Activated CD4-positive, alpha-beta T cell treated with anti-CD3 and anti-CD28 coated beads, Interleukin-2, amount 50 U/mL, for 4 hours (primary cell): ENCODE results near the gene LOXL4.

Source experiments
- DNase-seq, 2 experiments: peaks; one replicate each; pipeline ENCODE4 v3.0.0-alpha.2; 2020

The LOXL4 gene

DNA sequence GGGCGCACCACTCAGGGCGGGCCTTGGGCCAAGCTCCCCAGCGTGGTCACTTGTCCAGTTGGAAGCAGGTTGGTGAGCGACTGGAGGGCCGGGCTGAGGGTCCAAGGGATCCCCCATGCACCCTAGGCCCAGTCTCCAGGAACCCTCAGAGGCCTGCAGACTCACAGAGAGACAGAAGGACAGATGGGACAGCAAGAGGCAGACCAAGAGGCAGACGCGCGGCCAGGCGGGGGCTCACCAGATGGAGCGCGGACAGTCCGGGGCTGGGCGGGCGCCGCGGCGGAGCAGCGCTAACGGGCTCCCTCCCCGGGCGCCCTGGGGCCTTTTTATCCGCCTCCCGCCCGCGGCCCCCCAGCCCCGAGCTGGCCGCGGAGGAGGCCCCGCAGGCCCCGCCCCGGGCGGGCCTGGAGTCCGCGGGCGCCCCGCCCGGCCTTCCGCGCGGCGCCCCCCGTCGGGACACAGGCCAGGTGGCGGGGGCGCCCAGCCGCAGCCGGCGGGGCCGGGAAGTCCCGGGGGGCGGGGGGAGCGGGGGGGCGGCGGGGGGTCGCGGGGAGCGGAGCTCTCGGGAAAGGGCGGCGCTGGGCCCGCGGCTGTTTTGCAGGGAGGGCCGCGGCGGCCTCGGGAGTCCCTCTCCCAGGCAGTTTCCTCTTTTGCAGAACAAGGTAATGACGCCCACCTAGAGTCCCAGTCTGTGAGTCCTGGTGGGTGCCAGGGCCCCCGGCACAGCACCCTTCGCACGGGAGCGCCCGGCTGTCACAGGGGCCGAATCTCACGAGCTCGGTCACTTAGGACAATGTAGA, at the start of gene LOXL4:
LOXL4 (minus strand) TSS at position 301 of the 800 bp plus-strand sequence. CDS start 5,175 bp downstream, outside the sequence.
- no peak for DNase-seq

GRCh38 chr10:98316661-98317060, 48.7 kb upstream of the LOXL4 start:
- DNase-seq: no peak

- no peak for DNase-seq
These were observed 48.2 kb upstream of the LOXL4 start for GRCh38 chr10:98316170-98316569.

GRCh38 chr10:98314532-98315284, 46.7 kb upstream of the LOXL4 start:
- no peak for DNase-seq

DNA sequence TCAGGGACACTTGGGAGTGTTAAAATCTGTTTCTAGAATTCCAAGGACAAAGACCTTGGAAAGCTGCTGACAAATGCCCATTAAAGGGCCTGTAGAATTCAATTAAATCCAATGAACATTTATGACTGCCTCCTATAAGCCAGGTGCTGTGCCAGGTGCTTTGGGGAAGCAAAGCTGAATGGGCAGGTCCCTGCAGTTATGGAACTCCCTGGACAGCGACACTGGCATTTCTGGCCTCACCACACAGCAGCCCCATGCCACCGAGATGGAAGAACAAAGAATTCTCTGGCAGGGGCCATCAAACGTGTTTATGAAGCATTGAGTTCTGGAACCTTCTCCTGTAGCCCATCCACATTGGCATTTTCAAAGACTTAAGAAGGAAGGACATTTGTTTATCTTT, 45.6 kb upstream of the LOXL4 start:
- no peak for DNase-seq

DNA sequence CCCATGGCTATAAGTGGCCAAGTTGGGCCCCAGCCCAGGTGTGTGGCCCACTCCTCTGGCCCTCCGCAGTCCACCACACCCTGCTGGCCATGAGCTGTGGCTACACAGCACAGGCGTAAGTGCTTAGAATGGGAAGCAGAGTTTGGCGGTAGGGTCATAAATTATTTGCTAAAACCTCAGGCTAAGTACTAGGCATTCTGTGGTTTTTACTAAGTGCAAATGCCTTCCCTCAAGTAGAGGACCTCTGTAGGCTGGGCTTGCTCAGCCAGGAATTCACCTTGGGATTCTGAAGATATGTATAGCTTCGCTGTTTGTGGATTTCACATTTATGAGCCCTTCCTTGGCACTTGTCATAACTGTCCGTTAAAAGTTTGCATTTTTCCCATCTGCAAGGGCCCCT, 44.8 kb upstream of the LOXL4 start:
- no peak for DNase-seq

- DNase-seq: no peak
These were observed 44.4 kb upstream of the LOXL4 start for GRCh38 chr10:98312349-98312748.

- no peak for DNase-seq
These were observed 42.7 kb upstream of the LOXL4 start for GRCh38 chr10:98310701-98311100.

DNA sequence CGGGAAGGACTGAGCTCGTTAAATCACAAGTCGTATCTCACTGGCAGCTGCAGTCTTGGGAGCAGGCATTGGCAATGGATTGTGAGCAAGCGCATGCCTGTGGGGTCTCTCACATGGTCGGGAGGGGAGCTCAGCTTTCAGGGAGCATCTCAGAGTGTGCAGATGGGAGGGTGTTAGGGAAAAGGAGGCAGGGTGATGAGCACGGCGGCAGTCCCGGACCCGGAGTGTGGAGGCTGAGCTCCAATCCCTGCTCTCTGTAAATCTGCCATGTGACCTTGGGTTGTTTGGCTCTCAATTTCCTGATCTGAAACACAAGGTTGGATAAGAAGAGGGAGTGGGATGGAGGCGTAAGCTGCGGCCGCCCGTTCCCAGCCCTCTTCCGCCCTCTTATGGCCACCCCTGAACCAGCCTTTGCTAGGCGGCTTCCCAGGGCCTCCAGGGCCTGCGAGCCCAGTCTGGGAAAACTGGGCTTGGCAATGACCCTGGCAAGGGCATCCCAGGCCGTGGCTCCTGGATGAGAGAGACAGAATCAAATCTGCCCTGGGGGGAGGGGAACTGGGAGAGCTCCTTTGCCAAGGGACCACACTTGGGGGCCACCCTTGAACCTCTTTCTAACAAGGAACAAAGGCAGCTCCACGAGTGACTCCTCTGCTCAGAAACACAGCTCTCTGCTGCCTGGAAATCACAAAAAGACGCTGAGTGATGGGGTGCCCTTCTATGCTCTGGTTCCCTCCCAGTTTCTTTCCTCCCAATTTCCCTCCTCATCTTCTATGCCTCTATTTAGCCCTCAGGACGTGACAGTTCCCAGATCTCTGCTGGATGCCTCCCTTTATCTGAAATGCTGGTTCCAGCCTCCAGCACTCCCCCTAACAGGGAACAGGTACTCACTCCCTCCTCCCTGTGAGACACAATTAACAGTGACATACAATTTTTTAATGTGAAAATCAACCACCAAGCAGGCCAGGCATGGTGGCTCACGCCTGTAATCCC, 41.7 kb upstream of the LOXL4 start:
- no peak for DNase-seq

GRCh38 chr10:98308669-98309365, 40.8 kb upstream of the LOXL4 start:
- no peak for DNase-seq

DNA sequence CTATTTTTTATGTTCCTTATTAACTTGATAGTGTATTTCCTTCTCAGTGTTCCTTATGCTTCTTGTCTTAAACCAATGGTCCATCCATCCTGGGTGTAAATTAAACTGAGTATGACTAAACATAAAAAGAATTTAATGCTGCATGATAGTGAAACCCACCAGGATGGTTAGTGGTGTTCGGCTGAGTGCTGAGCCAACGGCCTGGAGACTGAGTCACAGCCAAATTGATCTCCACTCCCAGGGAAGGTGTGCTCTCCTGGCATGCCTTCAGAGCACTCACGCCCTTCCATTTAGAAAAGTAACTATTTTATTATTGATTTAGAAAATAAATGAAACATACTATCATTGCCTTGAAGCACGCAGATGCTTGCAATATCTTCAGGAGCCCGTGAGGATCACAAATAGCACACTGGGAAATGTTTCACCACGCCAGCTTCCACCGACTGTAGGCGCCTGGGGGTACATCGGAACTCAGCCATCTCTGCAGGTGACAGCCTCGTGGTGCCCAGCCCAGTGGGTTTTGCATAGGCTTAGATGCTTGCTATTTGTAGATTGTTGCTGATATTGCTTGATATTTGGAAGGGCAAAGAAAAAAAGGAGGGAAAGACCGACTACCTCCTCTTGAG, 40.0 kb upstream of the LOXL4 start:
- no peak for DNase-seq

DNA sequence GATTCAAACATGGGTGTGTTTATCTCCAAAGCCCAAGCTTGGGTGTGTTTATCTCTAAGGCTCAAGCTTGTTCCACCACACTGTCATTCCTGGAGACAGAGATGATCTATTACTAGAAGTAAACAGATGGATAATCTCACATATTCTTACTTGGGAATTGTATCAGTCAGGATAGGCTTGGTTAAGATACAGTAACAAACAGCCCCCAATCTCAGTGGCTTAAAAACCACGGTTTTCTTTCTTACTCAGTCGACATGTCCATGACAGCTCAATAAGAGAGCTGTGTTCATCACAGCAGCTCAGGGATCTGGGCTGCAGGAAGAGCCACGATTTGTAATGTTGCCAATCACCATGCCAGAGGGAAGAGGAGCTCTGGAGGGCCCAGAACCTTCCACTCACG, 38.5 kb upstream of the LOXL4 start:
- no peak for DNase-seq

GRCh38 chr10:98303569-98303968, 35.6 kb upstream of the LOXL4 start:
- no peak for DNase-seq

- no peak for DNase-seq
These were observed 34.9 kb upstream of the LOXL4 start for GRCh38 chr10:98302741-98303365.

GRCh38 chr10:98301664-98302319, 33.8 kb upstream of the LOXL4 start:
- DNase-seq: no peak

- DNase-seq: no peak
These were observed 32.7 kb upstream of the LOXL4 start for GRCh38 chr10:98300526-98301229.

- DNase-seq: no peak
These were observed 31.3 kb upstream of the LOXL4 start for GRCh38 chr10:98299341-98299740.

- no peak for DNase-seq
These were observed 28.5 kb upstream of the LOXL4 start for GRCh38 chr10:98296524-98296923.

GRCh38 chr10:98295907-98296306, 27.9 kb upstream of the LOXL4 start:
- DNase-seq: no peak

DNA sequence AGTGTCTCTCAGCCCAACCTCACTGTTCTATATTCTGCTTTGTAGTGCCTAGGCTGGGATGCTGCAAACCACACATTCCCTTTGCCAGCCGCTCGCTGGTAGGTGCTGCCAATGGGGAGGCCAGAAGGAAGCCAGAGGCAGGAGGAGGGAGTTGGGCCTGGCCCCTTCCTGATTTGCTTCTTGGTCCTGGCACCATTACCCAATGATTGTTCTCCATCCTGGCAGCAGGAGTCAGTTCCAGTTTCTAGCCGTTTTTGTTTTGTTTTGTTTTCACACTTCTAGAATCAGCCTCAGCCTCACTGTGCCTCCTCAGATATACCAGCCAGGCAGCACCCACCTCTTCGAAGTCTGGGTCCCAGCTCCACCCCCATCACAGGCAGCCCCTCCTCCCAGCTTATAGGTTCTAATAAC, 27.4 kb upstream of the LOXL4 start:
- no peak for DNase-seq
